ENCODE data around the gene CRACR2B. TPM values are rescaled to one million over a fixed set of nuclear protein-coding genes. Genes with fewer than 3 reads are reported as not detected.
A peak's percentile ranks its signal among the peaks of the same experiment; 100 is the strongest.

CRACR2B gene
- total and polyA plus RNA-seq, 2 of the 13 experiments (the other 11 are each of a cell fraction or from before 2014, with no cell fraction given): 14.9 to 21.0 TPM

GRCh38 chr11:842370-843002 is 14.8 kb downstream of the CRACR2B start, which contains the start of the genes POLR2L and TSPAN4 (continued):
- TF ChIP-seq TERF1 (CRISPR knock-in tag; IDR thresholded peaks at IDR 0.05): no peak
- no peak for TF ChIP-seq PCBP2 (optimal IDR thresholded peaks at IDR 0.05; ENCODE audit: low read depth, low read length, poor library complexity, severe bottlenecking)
- no peak for TF ChIP-seq TBL1XR1 (IDR thresholded peaks at IDR 0.05; ENCODE audit: borderline replicate concordance, low read length, partially characterized antibody)
- TF ChIP-seq, protein P1, sequence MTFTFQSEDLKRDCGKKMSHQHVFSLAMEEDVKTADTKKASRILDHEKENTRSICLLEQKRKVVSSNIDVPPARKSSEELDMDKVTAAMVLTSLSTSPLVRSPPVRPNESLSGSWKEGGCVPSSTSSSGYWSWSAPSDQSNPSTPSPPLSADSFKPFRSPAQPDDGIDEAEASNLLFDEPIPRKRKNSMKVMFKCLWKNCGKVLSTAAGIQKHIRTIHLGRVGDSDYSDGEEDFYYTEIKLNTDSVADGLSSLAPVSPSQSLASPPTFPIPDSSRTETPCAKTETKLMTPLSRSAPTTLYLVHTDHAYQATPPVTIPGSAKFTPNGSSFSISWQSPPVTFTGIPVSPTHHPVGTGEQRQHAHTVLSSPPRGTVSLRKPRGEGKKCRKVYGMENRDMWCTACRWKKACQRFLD (CRISPR knock-in tag; IDR thresholded peaks at IDR 0.05; ENCODE audit: borderline replicate concordance): no peak
- TF ChIP-seq PHF5A (CRISPR knock-in tag; IDR thresholded peaks at IDR 0.05; ENCODE audit: low read depth, unreplicated experiment): no peak
- no peak; the same call in 1 of the 2 replicates for TF ChIP-seq PAX8 (CRISPR knock-in tag; IDR thresholded peaks at IDR 0.05; ENCODE audit: borderline replicate concordance)
- TF ChIP-seq, protein P2, sequence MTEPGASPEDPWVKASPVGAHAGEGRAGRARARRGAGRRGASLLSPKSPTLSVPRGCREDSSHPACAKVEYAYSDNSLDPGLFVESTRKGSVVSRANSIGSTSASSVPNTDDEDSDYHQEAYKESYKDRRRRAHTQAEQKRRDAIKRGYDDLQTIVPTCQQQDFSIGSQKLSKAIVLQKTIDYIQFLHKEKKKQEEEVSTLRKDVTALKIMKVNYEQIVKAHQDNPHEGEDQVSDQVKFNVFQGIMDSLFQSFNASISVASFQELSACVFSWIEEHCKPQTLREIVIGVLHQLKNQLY (CRISPR knock-in tag; IDR thresholded peaks at IDR 0.05): no peak
- TF ChIP-seq CREBL2 (CRISPR knock-in tag; IDR thresholded peaks at IDR 0.05; ENCODE audit: borderline replicate concordance): peak; percentile 54; the same call in 1 of the 2 replicates
- TF ChIP-seq SNAI1 (CRISPR knock-in tag; IDR thresholded peaks at IDR 0.05; ENCODE audit: borderline replicate concordance): no peak
- TF ChIP-seq SMAD1 (CRISPR knock-in tag; IDR thresholded peaks at IDR 0.05; ENCODE audit: borderline replicate concordance, low read depth): no peak; the same call in 1 of the 2 replicates
- TF ChIP-seq GPBP1L1 (CRISPR knock-in tag; IDR thresholded peaks at IDR 0.05): no peak
- TF ChIP-seq SALL1 (CRISPR knock-in tag; IDR thresholded peaks at IDR 0.05): peak; percentile 52; the same call in 1 of the 2 replicates
- TF ChIP-seq LCORL (IDR thresholded peaks at IDR 0.05): no peak
- TF ChIP-seq LCORL (CRISPR knock-in tag; IDR thresholded peaks at IDR 0.05): no peak
- TF ChIP-seq RORA (CRISPR knock-in tag; IDR thresholded peaks at IDR 0.05): no peak
- no peak for TF ChIP-seq CENPX (CRISPR knock-in tag; IDR thresholded peaks at IDR 0.05)
- TF ChIP-seq PTBP1 (IDR thresholded peaks at IDR 0.05; ENCODE audit: low read depth, low read length, poor library complexity, severe bottlenecking): no peak
- no peak for TF ChIP-seq ZNF224 (CRISPR knock-in tag; IDR thresholded peaks at IDR 0.05)
- 0 out of 2 replicates have a peak, but pooled peaks have one; percentile 10 for TF ChIP-seq HINFP (CRISPR knock-in tag; IDR thresholded peaks at IDR 0.05; ENCODE audit: low read depth)
- no peak for TF ChIP-seq SP140L (CRISPR knock-in tag; IDR thresholded peaks at IDR 0.05; ENCODE audit: borderline replicate concordance)
- TF ChIP-seq ZNF44 (CRISPR knock-in tag; IDR thresholded peaks at IDR 0.05): no peak
- TF ChIP-seq SNAPC5 (CRISPR knock-in tag; IDR thresholded peaks at IDR 0.05; ENCODE audit: borderline replicate concordance): peak; percentile 70; the same call in 1 of the 2 replicates
- TF ChIP-seq GPN1 (CRISPR knock-in tag; IDR thresholded peaks at IDR 0.05; ENCODE audit: borderline replicate concordance): no peak
- TF ChIP-seq NFATC3 (CRISPR knock-in tag; IDR thresholded peaks at IDR 0.05): no peak

Data from HepG2 (cell line).